ENCODE measurements around the gene PDE4D. TPM values are rescaled to one million over a fixed set of nuclear protein-coding genes. Genes with fewer than 3 reads are reported as not detected.

The PDE4D gene
- total RNA-seq, 1 donor from 2014 or later = 6.8 TPM

DNA sequence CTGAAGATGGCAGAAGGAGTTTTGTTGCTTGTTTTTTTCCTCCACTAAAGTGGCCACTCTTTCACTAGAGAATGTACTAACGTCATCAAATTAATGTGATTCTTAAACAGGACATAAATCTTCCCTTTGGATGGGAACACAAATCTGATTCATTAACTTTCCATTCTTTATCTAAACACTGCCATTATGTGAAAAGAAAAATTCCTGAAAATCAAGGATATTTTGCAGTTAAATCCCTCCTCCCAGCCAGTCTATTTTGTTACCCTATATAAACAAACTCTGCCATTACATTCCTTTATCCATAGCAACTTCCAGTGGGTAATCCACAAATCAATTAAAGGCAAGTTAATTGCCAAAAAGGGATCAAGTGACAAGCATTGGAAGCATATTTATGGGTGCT is 546.5 kb downstream of the PDE4D start:
- DNase-seq (ENCODE audit: low read depth) = no peak
- Histone ChIP-seq H3K27me3 (ENCODE audit: control insufficient read depth, insufficient read depth, low read length) (no peaks in the 10 kb centered on the region), H3K36me3 (ENCODE audit: control insufficient read depth, insufficient read depth, low read length) (no peaks in the 10 kb centered on the region), H3K4me3 (ENCODE audit: low read depth, low read length) (no peak overlapping the region)
- TF ChIP-seq, protein P1, sequence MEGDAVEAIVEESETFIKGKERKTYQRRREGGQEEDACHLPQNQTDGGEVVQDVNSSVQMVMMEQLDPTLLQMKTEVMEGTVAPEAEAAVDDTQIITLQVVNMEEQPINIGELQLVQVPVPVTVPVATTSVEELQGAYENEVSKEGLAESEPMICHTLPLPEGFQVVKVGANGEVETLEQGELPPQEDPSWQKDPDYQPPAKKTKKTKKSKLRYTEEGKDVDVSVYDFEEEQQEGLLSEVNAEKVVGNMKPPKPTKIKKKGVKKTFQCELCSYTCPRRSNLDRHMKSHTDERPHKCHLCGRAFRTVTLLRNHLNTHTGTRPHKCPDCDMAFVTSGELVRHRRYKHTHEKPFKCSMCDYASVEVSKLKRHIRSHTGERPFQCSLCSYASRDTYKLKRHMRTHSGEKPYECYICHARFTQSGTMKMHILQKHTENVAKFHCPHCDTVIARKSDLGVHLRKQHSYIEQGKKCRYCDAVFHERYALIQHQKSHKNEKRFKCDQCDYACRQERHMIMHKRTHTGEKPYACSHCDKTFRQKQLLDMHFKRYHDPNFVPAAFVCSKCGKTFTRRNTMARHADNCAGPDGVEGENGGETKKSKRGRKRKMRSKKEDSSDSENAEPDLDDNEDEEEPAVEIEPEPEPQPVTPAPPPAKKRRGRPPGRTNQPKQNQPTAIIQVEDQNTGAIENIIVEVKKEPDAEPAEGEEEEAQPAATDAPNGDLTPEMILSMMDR (IDR thresholded peaks at IDR 0.05; ENCODE audit: insufficient read depth, low read length, severe bottlenecking) = no peak
- no peak for FAIRE-seq

DNA sequence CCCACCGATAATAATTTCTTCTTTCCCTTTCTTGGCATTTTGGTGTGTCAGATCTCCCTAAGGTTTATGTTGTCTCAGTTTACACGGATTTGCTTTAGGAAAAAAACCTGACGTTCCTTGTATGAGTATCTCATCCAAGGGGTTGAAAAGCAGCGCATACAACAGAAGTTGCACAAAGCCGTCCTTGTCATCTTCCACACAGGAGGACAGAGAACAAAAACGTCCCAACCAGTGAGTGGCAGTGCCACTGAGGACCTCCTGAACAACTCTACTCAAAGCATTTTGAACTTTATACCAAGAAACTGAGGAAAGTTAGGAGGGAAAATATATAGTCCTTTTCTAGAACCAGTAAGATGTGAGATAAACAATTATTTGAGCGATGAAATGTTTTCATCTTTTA is 547.0 kb downstream of the PDE4D start:
- TF ChIP-seq, protein P1 (IDR thresholded peaks at IDR 0.05; ENCODE audit: insufficient read depth, low read length, severe bottlenecking) = no peak
- no peak for FAIRE-seq
- DNase-seq (ENCODE audit: low read depth) = no peak
- H3K4me3 ChIP-seq (ENCODE audit: low read depth, low read length) = no peak overlapping the region
- no peaks in the 10 kb centered on the region for H3K27me3 ChIP-seq (ENCODE audit: control insufficient read depth, insufficient read depth, low read length)
- no peaks in the 10 kb centered on the region for H3K36me3 ChIP-seq (ENCODE audit: control insufficient read depth, insufficient read depth, low read length)

DNA sequence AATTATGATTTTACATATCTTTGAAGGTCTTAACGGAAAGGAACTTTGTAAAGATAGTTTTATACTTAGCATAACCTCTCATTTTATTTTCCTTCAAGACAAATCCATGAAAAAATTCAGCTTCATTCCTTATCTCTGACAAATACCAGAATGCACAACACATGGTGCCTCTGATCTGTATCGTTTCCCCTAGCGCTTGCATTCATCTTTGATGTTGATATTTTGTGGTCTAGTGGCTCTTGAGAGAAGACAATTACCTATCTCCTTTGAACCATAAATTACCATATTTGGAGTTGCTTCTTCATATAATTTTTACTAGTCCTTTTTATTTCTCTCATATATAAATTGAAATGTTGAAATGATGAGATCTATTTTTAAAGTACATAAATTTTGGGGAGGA is 551.3 kb downstream of the PDE4D start:
- DNase-seq (ENCODE audit: low read depth) = no peak
- TF ChIP-seq, protein P1 (IDR thresholded peaks at IDR 0.05; ENCODE audit: insufficient read depth, low read length, severe bottlenecking) = no peak
- Histone ChIP-seq H3K36me3 (ENCODE audit: control insufficient read depth, insufficient read depth, low read length) (no peaks in the 10 kb centered on the region), H3K27me3 (ENCODE audit: control insufficient read depth, insufficient read depth, low read length) (no peaks in the 10 kb centered on the region), H3K4me3 (ENCODE audit: low read depth, low read length) (no peak overlapping the region)
- FAIRE-seq = no peak

DNA sequence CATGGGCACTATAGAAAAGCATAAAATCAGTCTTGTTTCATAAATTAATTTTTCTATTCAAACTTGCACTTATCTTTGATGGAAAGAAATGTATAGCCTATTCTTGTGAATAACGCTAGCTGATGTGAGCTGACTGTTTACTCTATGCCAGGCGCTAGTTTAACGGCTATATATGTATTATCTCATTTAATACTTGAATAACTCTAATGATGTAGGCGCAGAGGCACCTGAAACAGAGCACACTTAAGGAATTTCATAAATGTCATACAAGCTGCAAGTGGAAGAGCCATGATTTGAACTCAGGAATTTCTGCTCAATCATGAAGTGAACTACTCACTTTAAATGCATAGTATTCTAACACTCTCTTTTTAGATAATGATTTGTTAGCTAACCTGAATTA is 551.8 kb downstream of the PDE4D start:
- H3K36me3 ChIP-seq (ENCODE audit: control insufficient read depth, insufficient read depth, low read length) = no peaks in the 10 kb centered on the region
- no peak overlapping the region for H3K4me3 ChIP-seq (ENCODE audit: low read depth, low read length)
- DNase-seq (ENCODE audit: low read depth) = no peak
- no peak for FAIRE-seq
- H3K27me3 ChIP-seq (ENCODE audit: control insufficient read depth, insufficient read depth, low read length) = no peaks in the 10 kb centered on the region
- TF ChIP-seq, protein P1 (IDR thresholded peaks at IDR 0.05; ENCODE audit: insufficient read depth, low read length, severe bottlenecking) = no peak

DNA sequence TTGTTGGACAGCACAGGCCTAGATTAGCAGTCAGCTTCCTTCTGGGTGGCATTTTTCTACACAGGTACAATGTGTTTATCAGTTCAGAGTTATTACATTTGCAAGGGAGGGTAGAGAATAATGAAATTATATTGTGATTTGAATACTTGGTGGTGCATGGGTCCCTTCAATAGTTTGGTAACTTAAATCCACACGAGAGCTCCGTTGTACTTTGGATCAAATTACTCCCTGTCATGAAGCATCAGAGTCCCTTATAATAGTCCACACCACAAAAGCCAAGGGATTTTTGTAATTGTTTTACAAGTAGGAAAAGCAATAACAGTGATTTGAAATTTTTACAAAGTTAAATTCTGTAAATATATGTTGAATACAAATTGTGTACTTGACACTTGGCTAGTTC is 552.4 kb downstream of the PDE4D start:
- DNase-seq (ENCODE audit: low read depth) = no peak
- TF ChIP-seq, protein P1 (IDR thresholded peaks at IDR 0.05; ENCODE audit: insufficient read depth, low read length, severe bottlenecking) = no peak

DNA sequence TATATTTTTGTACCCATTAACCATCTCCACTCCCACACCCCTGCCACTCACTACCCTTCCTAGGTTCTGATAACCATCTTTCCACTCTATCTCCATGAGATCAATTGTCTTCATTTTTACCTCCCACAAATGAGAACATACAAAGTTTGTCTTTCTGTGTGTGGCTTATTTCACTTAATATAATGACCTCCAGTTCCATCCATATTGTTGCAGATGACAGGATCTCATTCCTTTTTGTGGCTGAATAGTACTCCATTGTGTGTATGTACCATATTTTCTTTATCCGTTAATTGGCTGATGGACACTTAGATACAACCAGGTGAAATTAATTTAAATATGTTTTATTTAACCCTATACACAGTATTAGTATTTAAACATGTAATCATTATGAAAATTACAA is 552.9 kb downstream of the PDE4D start:
- Histone ChIP-seq H3K4me3 (ENCODE audit: low read depth, low read length) (no peak overlapping the region), H3K27me3 (ENCODE audit: control insufficient read depth, insufficient read depth, low read length) (no peaks in the 10 kb centered on the region), H3K36me3 (ENCODE audit: control insufficient read depth, insufficient read depth, low read length) (no peaks in the 10 kb centered on the region)
- TF ChIP-seq, protein P1 (IDR thresholded peaks at IDR 0.05; ENCODE audit: insufficient read depth, low read length, severe bottlenecking) = no peak
- FAIRE-seq (no peak), DNase-seq (ENCODE audit: low read depth) (no peak)

More for the DNA sequence above, 552.4 kb downstream of the PDE4D start:
- no peak for FAIRE-seq
- no peaks in the 10 kb centered on the region for H3K27me3 ChIP-seq (ENCODE audit: control insufficient read depth, insufficient read depth, low read length)
- no peak overlapping the region for H3K4me3 ChIP-seq (ENCODE audit: low read depth, low read length)
- H3K36me3 ChIP-seq (ENCODE audit: control insufficient read depth, insufficient read depth, low read length) = no peaks in the 10 kb centered on the region

Data from bronchial epithelial cell (primary cell).